ENCODE data around the gene MS4A6E. TPM values are rescaled to one million over a fixed set of nuclear protein-coding genes. Genes with fewer than 3 reads are reported as not detected.

MS4A6E gene
- total and polyA plus RNA-seq, 2 donors (not counting 1 experiment from before 2014, with no cell fraction given), result not detected

- H3K36me3 ChIP-seq (replicated peaks in 1 of 2; ENCODE audit: control extremely low read depth in 1 of 2, control insufficient read depth in 1 of 2, extremely low read depth in 1 of 2, insufficient read depth in 2 of 2, low read length in 1 of 2), result no peaks in the 10 kb centered on the region
- intact Hi-C loops (cut with micrococcal nuclease), result loop anchor here (2.0 kb wide), 1 partner anchor 13 kb away; no protein-coding TSS in a partner anchor
These were observed 22.9 kb downstream of the MS4A6E start for GRCh38 chr11:60349990-60350389.

More at GRCh38 chr11:60349990-60350389, 22.9 kb downstream of the MS4A6E start:
- Histone ChIP-seq H3K9me3 (ENCODE audit: control extremely low read depth in 1 of 3, control insufficient read depth in 2 of 3, insufficient read depth in 1 of 3, low read length in 2 of 3) (peaks cover 0 to 3% (median 0%) of the 10 kb centered on the region in 3 donors), H4K20me1 (ENCODE audit: control insufficient read depth, insufficient read depth, low read length, poor library complexity, severe bottlenecking) (no peaks in the 10 kb centered on the region), H3K79me2 (ENCODE audit: control insufficient read depth, insufficient read depth, low read length) (no peaks in the 10 kb centered on the region), H2AFZ (ENCODE audit: insufficient read depth, low read depth, low read length, poor library complexity, severe bottlenecking) (no peak overlapping the region), H3K9ac (ENCODE audit: low read length) (no peak overlapping the region), H3K4me1 (ENCODE audit: control insufficient read depth in 2 of 2, insufficient read depth in 2 of 2, low read length in 2 of 2) (peaks cover 22 to 26% of the 10 kb centered on the region in 2 donors), H3K4me3 (ENCODE audit: control extremely low read depth in 1 of 5, extremely low read depth in 1 of 5, insufficient read depth in 1 of 5, low read depth in 2 of 5, low read length in 4 of 5) (no peak overlapping the region), H3K27me3 (replicated peaks in 1 of 4; ENCODE audit: control extremely low read depth in 1 of 4, control insufficient read depth in 3 of 4, insufficient read depth in 4 of 4, low read length in 3 of 4) (no peaks in the 10 kb centered on the region), H3K4me2 (replicated peaks; ENCODE audit: low read depth, low read length, poor library complexity, severe bottlenecking) (no peak overlapping the region), H3K27ac (ENCODE audit: low read length in 2 of 2) (no peak overlapping the region)
- Mint-ChIP-seq H3K9me3 (ENCODE audit: insufficient read depth) (peaks cover 5% of the 10 kb centered on the region), H3K4me1 (peaks cover 24% of the 10 kb centered on the region), H3K27ac (no peak overlapping the region), H3K27me3 (no peaks in the 10 kb centered on the region), H3K4me3 (no peak overlapping the region)
- ChIA-PET CTCF (interaction anchor here (0.6 to 11.2 kb wide), 14 partner anchors 10 to 480 kb away, joined by 3 to 153 read pairs (median 16); partner anchors contain the start of gene MS4A15), POLR2A (interaction anchor here (0.6 kb wide), 1 partner anchor 175 kb away, joined by 7 read pairs; no protein-coding TSS in a partner anchor)
- no peak for ATAC-seq (ENCODE audit: low read depth)
- WGBS (ENCODE audit: insufficient coverage), result 83% methylated on average over 1 of the region's 1 CpG
- no peak for TF ChIP-seq CTCF (IDR thresholded peaks at IDR 0.05)
- no peak for TF ChIP-seq EZH2 (IDR thresholded peaks at IDR 0.05; ENCODE audit: borderline replicate concordance, insufficient read depth, low read depth, low read length, poor library complexity, severe bottlenecking)
- no peak for DNase-seq

Data from B cell (primary cell).